Measurements from ENCODE around the gene VPS45.

VPS45 gene, protein sequence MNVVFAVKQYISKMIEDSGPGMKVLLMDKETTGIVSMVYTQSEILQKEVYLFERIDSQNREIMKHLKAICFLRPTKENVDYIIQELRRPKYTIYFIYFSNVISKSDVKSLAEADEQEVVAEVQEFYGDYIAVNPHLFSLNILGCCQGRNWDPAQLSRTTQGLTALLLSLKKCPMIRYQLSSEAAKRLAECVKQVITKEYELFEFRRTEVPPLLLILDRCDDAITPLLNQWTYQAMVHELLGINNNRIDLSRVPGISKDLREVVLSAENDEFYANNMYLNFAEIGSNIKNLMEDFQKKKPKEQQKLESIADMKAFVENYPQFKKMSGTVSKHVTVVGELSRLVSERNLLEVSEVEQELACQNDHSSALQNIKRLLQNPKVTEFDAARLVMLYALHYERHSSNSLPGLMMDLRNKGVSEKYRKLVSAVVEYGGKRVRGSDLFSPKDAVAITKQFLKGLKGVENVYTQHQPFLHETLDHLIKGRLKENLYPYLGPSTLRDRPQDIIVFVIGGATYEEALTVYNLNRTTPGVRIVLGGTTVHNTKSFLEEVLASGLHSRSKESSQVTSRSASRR

DNA sequence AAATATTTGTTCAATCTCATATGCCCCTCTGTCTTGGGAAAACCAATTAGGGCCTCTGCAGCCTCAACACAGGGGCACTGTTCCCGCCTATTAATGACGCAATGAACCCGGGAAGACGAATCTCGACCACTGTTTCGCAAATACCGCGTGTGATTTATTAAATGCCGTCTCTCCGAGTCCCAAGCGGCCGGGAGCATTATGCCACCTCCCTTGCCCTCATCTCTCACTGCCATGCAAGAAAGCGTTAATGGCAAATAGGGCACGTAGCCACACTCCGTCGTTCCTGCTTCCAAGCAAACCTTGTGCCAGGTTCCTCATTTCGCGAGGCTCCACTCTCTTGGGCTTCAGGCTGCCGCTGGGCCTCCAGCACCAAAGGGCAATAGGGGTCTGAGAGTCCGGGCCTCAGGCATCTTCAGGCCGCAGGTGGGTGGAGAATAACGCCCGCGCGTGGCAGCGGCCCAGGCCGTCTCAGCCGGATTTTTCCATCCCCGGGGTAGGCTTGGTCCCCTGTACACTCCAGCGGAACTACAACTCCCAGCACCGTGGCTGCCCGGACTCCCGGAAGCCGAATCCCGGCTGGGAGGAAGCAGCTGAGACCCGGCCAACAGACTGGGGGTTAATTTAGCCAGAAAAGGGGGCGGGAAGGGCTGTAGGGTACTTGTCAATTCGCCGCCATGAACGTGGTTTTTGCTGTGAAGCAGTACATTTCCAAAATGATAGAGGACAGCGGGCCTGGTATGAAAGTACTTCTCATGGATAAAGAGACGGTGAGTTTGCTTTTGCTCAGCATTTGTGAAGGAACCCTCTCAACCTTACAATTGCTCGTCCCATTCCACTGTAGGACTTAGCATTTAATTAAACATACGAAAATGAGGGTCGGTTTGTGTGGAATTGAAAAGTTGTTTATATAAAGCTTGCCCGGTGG, at the start of gene VPS45:
Gene VPS45 (plus strand): TSS at position 593 of the 925 bp plus-strand sequence. CDS start 82 bp downstream, at position 675.
- CTCF ChIA-PET, result interaction anchor here (0.9 to 3.6 kb wide), 7 partner anchors 12 to 120 kb away, joined by 3 to 23 read pairs (median 4); no protein-coding TSS in a partner anchor
- TF ChIP-seq, protein P1, sequence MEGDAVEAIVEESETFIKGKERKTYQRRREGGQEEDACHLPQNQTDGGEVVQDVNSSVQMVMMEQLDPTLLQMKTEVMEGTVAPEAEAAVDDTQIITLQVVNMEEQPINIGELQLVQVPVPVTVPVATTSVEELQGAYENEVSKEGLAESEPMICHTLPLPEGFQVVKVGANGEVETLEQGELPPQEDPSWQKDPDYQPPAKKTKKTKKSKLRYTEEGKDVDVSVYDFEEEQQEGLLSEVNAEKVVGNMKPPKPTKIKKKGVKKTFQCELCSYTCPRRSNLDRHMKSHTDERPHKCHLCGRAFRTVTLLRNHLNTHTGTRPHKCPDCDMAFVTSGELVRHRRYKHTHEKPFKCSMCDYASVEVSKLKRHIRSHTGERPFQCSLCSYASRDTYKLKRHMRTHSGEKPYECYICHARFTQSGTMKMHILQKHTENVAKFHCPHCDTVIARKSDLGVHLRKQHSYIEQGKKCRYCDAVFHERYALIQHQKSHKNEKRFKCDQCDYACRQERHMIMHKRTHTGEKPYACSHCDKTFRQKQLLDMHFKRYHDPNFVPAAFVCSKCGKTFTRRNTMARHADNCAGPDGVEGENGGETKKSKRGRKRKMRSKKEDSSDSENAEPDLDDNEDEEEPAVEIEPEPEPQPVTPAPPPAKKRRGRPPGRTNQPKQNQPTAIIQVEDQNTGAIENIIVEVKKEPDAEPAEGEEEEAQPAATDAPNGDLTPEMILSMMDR (IDR thresholded peaks at IDR 0.05; ENCODE audit: control extremely low read depth, extremely low read depth, low read depth, missing control alignments), result no peak
- DNase-seq (ENCODE audit: extremely low spot score), result peak; percentile 88
- POLR2A ChIA-PET, result interaction anchor here (0.8 kb wide), 1 partner anchor 180 kb away, joined by 4 read pairs; a partner anchor contains a TSS

DNA sequence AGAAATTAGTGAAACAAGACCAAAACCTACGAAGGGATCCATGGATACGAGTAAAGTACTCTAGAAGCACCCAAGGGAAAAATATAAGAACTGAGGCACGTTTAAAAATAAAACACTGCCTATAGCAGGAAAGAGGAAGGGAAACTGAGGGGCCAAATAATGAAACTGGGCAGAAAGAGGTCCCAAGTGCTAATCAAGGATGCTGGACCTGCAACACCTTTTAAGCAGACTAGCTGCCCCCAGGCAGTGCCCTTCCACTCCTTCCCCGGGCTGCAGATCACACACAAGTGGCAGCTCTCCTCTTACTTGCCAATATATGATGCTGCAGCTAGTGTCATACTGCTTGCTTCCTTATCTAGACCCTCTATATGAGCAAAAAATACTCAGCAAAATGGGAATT, 49.4 kb upstream of the VPS45 start:
- DNase-seq (ENCODE audit: extremely low spot score), result peak; percentile 37
- CTCF ChIA-PET, result interaction anchor here (0.8 to 1.5 kb wide), 3 partner anchors 36 to 147 kb away, joined by 4 to 6 read pairs (median 4); no protein-coding TSS in a partner anchor
- TF ChIP-seq, protein P1 (IDR thresholded peaks at IDR 0.05; ENCODE audit: control extremely low read depth, extremely low read depth, low read depth, missing control alignments), result no peak
- POLR2A ChIA-PET, result no interaction called here

DNA sequence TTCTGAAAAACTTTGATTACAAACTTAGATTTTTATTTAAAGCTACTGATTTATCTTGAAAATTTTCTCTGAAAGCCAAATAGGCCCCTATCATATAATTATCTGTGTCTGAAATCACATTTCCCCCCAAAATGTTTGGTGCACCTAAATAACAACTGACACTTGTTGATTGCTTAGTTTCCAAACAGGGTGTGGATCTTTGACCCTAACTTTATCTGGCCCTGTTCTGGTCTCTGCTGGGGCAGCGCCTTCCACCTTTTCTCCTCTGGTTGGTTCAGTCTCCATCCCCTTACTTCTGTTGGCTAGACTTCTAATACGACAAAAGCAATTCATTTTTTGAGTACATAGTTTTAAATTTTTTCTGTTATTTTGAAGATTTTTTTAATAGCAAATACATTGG, 46.9 kb upstream of the VPS45 start:
- TF ChIP-seq, protein P1 (IDR thresholded peaks at IDR 0.05; ENCODE audit: control extremely low read depth, extremely low read depth, low read depth, missing control alignments), result no peak
- no peak for DNase-seq (ENCODE audit: extremely low spot score)
- CTCF ChIA-PET, result interaction anchor here (1.2 to 1.5 kb wide), 2 partner anchors 16 to 17 kb away, joined by 3 to 4 read pairs; no protein-coding TSS in a partner anchor
- POLR2A ChIA-PET, result no interaction called here

DNA sequence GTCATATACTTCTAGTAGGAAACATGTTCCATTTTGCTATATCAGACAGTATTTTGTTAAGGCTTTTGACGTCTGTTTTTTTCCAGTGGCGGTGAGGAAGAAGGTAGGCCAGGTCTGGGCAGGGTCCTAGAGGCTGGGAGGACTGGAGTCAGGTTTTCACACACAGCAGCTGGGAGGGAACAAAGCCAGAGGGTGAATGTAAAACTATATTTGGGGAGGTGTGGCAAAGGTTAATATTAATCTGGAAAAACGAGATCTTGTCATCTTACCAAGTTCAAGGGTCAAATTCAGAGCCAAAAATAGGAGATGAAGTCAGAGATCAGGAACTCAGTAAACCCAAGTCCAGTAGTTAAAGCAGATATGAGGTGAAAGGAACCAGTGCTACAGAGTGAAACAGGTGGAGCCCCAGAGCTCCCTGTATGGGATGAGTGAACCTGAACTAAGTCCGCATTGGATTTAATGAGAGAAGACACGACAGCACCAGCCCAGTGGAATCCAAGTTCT, 46.3 kb upstream of the VPS45 start:
- TF ChIP-seq, protein P1 (IDR thresholded peaks at IDR 0.05; ENCODE audit: control extremely low read depth, extremely low read depth, low read depth, missing control alignments), result no peak
- DNase-seq (ENCODE audit: extremely low spot score), result no peak
- ChIA-PET CTCF (interaction anchor here (1.6 kb wide), 2 partner anchors 8 to 14 kb away, joined by 3 read pairs; no protein-coding TSS in a partner anchor), POLR2A (no interaction called here)

DNA sequence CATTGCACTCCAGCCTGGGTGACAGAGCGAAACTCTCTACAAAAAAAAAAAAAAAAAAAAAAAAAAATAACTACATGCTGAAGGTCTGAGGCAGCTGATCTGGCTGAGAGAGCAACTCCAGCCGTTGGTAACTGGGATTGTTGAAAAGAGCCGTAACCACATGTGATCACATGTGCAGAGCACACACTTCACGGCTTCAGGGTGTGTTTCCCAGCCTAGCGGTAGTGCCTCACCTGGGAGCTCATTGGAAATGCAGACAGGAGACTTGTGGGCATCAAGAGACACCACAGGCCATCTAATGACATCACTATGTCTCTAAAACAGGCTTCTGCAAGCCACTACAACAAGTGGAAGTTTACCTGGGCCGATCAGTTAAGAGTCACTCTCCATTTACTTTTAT, 45.2 kb upstream of the VPS45 start:
- DNase-seq (ENCODE audit: extremely low spot score), result no peak
- POLR2A ChIA-PET, result no interaction called here
- TF ChIP-seq, protein P1 (IDR thresholded peaks at IDR 0.05; ENCODE audit: control extremely low read depth, extremely low read depth, low read depth, missing control alignments), result no peak
- CTCF ChIA-PET, result interaction anchor here (1.6 kb wide), 2 partner anchors 9 to 13 kb away, joined by 3 read pairs; no protein-coding TSS in a partner anchor

Data from GM10248 (cell line).